OCI-LY3 (cell line): ENCODE measurements around the gene MYADM.

Source experiments
- CTCF ChIP-seq: fragments of 200-600, 300-600 bp; sonication (generic); IDR thresholded peaks from 2 replicates; pipeline ENCODE4 v1.5.1; 2014; ENCODE audit warnings: antibody characterized with exemption, low read length, low read depth
- EZH2phosphoT487 ChIP-seq: fragments of 200-600 bp; shearing (Covaris generic); IDR thresholded peaks from 2 replicates; pipeline ENCODE4 v1.6.1; 2018; ENCODE audit warnings: antibody characterized with exemption, mixed run types, low read depth

DNA sequence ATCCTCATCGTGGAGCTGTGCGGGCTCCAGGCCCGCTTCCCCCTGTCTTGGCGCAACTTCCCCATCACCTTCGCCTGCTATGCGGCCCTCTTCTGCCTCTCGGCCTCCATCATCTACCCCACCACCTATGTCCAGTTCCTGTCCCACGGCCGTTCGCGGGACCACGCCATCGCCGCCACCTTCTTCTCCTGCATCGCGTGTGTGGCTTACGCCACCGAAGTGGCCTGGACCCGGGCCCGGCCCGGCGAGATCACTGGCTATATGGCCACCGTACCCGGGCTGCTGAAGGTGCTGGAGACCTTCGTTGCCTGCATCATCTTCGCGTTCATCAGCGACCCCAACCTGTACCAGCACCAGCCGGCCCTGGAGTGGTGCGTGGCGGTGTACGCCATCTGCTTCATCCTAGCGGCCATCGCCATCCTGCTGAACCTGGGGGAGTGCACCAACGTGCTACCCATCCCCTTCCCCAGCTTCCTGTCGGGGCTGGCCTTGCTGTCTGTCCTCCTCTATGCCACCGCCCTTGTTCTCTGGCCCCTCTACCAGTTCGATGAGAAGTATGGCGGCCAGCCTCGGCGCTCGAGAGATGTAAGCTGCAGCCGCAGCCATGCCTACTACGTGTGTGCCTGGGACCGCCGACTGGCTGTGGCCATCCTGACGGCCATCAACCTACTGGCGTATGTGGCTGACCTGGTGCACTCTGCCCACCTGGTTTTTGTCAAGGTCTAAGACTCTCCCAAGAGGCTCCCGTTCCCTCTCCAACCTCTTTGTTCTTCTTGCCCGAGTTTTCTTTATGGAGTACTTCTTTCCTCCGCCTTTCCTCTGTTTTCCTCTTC lies 6.3 kb downstream of the MYADM start:
- TF ChIP-seq CTCF (no peak), EZH2phosphoT487 (no peak)
